ENCODE measurements around the gene KRTAP13-1.

Gene KRTAP13-1

GRCh38 chr21:30395731-30396130 is at the start of gene KRTAP13-1:
KRTAP13-1 (plus strand) TSS chr21:30396031; CDS start chr21:30396087, 56 bp downstream.
- ATAC-seq = no peak
- DNase-seq = no peak

GRCh38 chr21:30348506-30348905 is 47.3 kb upstream of the KRTAP13-1 start, which contains the start of gene KRTAP23-1:
KRTAP23-1 (minus strand) TSS chr21:30348606; CDS start chr21:30348606, 0 bp downstream.
- ATAC-seq (no peak), DNase-seq (no peak)

GRCh38 chr21:30349572-30349971 is 46.3 kb upstream of the KRTAP13-1 start:
- ATAC-seq = no peak
- no peak for DNase-seq

GRCh38 chr21:30351534-30351933 is 44.3 kb upstream of the KRTAP13-1 start:
- no peak for ATAC-seq
- no peak for DNase-seq

- ATAC-seq = no peak
- DNase-seq = no peak
These were observed 41.4 kb upstream of the KRTAP13-1 start for GRCh38 chr21:30354308-30355005.

GRCh38 chr21:30355906-30356305 is 39.9 kb upstream of the KRTAP13-1 start:
- ATAC-seq (no peak), DNase-seq (no peak)

- DNase-seq = no peak
These were observed 23.6 kb upstream of the KRTAP13-1 start, which contains the start of gene KRTAP13-2 for GRCh38 chr21:30372139-30372770. KRTAP13-2 (minus strand) TSS chr21:30372271; CDS start chr21:30372213, 58 bp downstream.

GRCh38 chr21:30382201-30382600 is 13.6 kb upstream of the KRTAP13-1 start:
- ATAC-seq (no peak), DNase-seq (no peak)

More at GRCh38 chr21:30372139-30372770, 23.6 kb upstream of the KRTAP13-1 start, which contains the start of gene KRTAP13-2:
- no peak for ATAC-seq

- ATAC-seq = no peak
- DNase-seq = no peak
These were observed 4.3 kb upstream of the KRTAP13-1 start for GRCh38 chr21:30391492-30392025.

- ATAC-seq (no peak), DNase-seq (peak; percentile 3)
These were observed 13.1 kb downstream of the KRTAP13-1 start for GRCh38 chr21:30408782-30409494.

GRCh38 chr21:30415993-30416392 is 20.2 kb downstream of the KRTAP13-1 start:
- DNase-seq (no peak), ATAC-seq (no peak)

- no peak for DNase-seq
- no peak for ATAC-seq
These were observed 30.0 kb downstream of the KRTAP13-1 start, which contains the start of gene KRTAP13-3 for GRCh38 chr21:30425826-30426225. KRTAP13-3 (minus strand) TSS chr21:30425926; CDS start chr21:30425912, 14 bp downstream.

GRCh38 chr21:30426731-30427130 is 30.9 kb downstream of the KRTAP13-1 start:
- ATAC-seq (no peak), DNase-seq (no peak)

GRCh38 chr21:30430170-30430655 is 34.4 kb downstream of the KRTAP13-1 start, which contains the start of gene KRTAP13-4:
KRTAP13-4 (plus strand) TSS chr21:30430220; CDS start chr21:30430276, 56 bp downstream.
- ATAC-seq = no peak
- DNase-seq = no peak

GRCh38 chr21:30434033-30434631 is 38.3 kb downstream of the KRTAP13-1 start:
- DNase-seq = peak; percentile 7
- ATAC-seq = peak; percentile 59

GRCh38 chr21:30437010-30437565 is 41.3 kb downstream of the KRTAP13-1 start:
- DNase-seq (no peak), ATAC-seq (no peak)

GRCh38 chr21:30439975-30440374 is 44.1 kb downstream of the KRTAP13-1 start, which contains the start of gene KRTAP15-1:
KRTAP15-1 (plus strand) TSS chr21:30440275; CDS start chr21:30440328, 53 bp downstream.
- ATAC-seq = no peak

GRCh38 chr21:30443226-30443625 is 47.4 kb downstream of the KRTAP13-1 start:
- ATAC-seq = no peak
- DNase-seq = no peak

More at GRCh38 chr21:30439975-30440374, 44.1 kb downstream of the KRTAP13-1 start, which contains the start of gene KRTAP15-1:
- no peak for DNase-seq

- no peak for ATAC-seq
- no peak for DNase-seq
These were observed 48.4 kb downstream of the KRTAP13-1 start for GRCh38 chr21:30444204-30444603.
